NCI-H1105 (cell line): ENCODE data around the gene OMD.

Source experiments
- DNase-seq: peaks from one replicate; lab custom pipeline; 2025; lab: John Stamatoyannopoulos, UW

OMD gene

GRCh38 chr9:92424340-92424739 lies at the start of gene OMD:
TSS of gene OMD (minus strand) at chr9:92424471. CDS start at chr9:92417558, 6,913 bp downstream.
- DNase-seq = no peak

GRCh38 chr9:92468206-92468605 lies 43.9 kb upstream of the OMD start:
- DNase-seq = no peak

- no peak for DNase-seq
Observed at GRCh38 chr9:92467511-92467910, 43.2 kb upstream of the OMD start.

- no peak for DNase-seq
Observed at GRCh38 chr9:92467041-92467440, 42.8 kb upstream of the OMD start.

GRCh38 chr9:92463984-92464383 lies 39.7 kb upstream of the OMD start:
- DNase-seq = no peak

- DNase-seq = no peak
Observed at GRCh38 chr9:92463387-92463786, 39.1 kb upstream of the OMD start.

GRCh38 chr9:92457576-92457975 lies 33.3 kb upstream of the OMD start:
- no peak for DNase-seq

GRCh38 chr9:92455217-92455616 lies 30.9 kb upstream of the OMD start:
- no peak for DNase-seq

- no peak for DNase-seq
Observed at GRCh38 chr9:92446536-92446935, 22.3 kb upstream of the OMD start.

GRCh38 chr9:92444841-92445240 lies 20.6 kb upstream of the OMD start:
- DNase-seq = no peak

- no peak for DNase-seq
Observed at GRCh38 chr9:92440751-92441046, 16.4 kb upstream of the OMD start.

GRCh38 chr9:92439921-92440750 lies 15.9 kb upstream of the OMD start:
- no peak for DNase-seq

GRCh38 chr9:92438900-92439526 lies 14.7 kb upstream of the OMD start:
- DNase-seq = no peak

- no peak for DNase-seq
Observed at GRCh38 chr9:92435263-92435662, 11.0 kb upstream of the OMD start.

- DNase-seq = no peak
Observed at GRCh38 chr9:92432972-92433548, 8.8 kb upstream of the OMD start.

GRCh38 chr9:92432350-92432749 lies 8.1 kb upstream of the OMD start:
- DNase-seq = no peak

GRCh38 chr9:92429836-92430235 lies 5.6 kb upstream of the OMD start:
- no peak for DNase-seq

- DNase-seq = peak; percentile 12
Observed at GRCh38 chr9:92426501-92427145, 2.4 kb upstream of the OMD start.

GRCh38 chr9:92425474-92425873 lies 1.2 kb upstream of the OMD start:
- no peak for DNase-seq

- DNase-seq = no peak
Observed at GRCh38 chr9:92423612-92424011, 659 bp downstream of the OMD start.

GRCh38 chr9:92422611-92423338 lies 1.5 kb downstream of the OMD start:
- no peak for DNase-seq

GRCh38 chr9:92414566-92414965 lies 9.7 kb downstream of the OMD start:
- no peak for DNase-seq
